B cell (primary cell): ENCODE measurements around the gene ZC3HAV1. TPM values are rescaled to one million over a fixed set of nuclear protein-coding genes. Genes with fewer than 3 reads are reported as not detected.

Experiments used
- ATAC-seq: fragments of 200-7000 bp; cut with Tn5 transposase; one replicate; pipeline ENCODE4 v1.10.0; 2021; ENCODE audit warnings: low read depth, mild to moderate bottlenecking, moderate number of reproducible peaks, moderate library complexity
- CTCF ChIA-PET: fragments of 350-600 bp; sonication (Branson Sonifier 250); formaldehyde crosslinking; loops from one replicate; lab custom pipeline; 2021; ENCODE audit warnings: antibody characterized with exemption, inconsistent platforms; lab: Charles Lee
- POLR2A ChIA-PET: fragments of 350-600 bp; sonication (Branson Sonifier 250); formaldehyde crosslinking; loops from one replicate; lab custom pipeline; 2021; ENCODE audit warnings: antibody characterized with exemption; lab: Charles Lee
- DNase-seq: peaks from one replicate; pipeline ENCODE4 v3.0.0; 2013
- H2AFZ ChIP-seq: 2 replicates; pipeline ENCODE4 v1.6.1; 2012; ENCODE audit warnings: mild to moderate bottlenecking, low read depth, low read length; ENCODE audit not compliant: insufficient read depth, poor library complexity, severe bottlenecking
- H3K27ac ChIP-seq, 2 donors: 1 replicate in 1 of 2; 2 replicates in 1 of 2; pipeline ENCODE4 v1.5.1; 2012 to 2013; ENCODE audit warnings: low read length in 2 of 2, mild to moderate bottlenecking in 2 of 2, moderate library complexity in 1 of 2
- H3K27me3 ChIP-seq, 4 experiments: fragments of 200-600 bp in 1 of 4; sonication (generic) in 1 of 4; replicated peaks in 1 of 4; 1 replicate in 2 of 4; 2 replicates in 2 of 4; pipeline versions ENCODE4 v1.6.1 to v1.7.0; 2013 to 2016; ENCODE audit warnings: low read length in 3 of 4, mild to moderate bottlenecking in 2 of 4, mixed read lengths in 1 of 4, moderate library complexity in 1 of 4; ENCODE audit not compliant: insufficient read depth in 4 of 4, control insufficient read depth in 3 of 4; ENCODE audit errors: control extremely low read depth in 1 of 4
- H3K36me3 ChIP-seq, 2 experiments: replicated peaks in 1 of 2; 1 replicate in 1 of 2; 2 replicates in 1 of 2; pipeline versions ENCODE4 v1.6.1 to v1.7.1; 2013; ENCODE audit warnings: low read length in 1 of 2; ENCODE audit not compliant: insufficient read depth in 2 of 2, control insufficient read depth in 1 of 2; ENCODE audit errors: control extremely low read depth in 1 of 2, extremely low read depth in 1 of 2
- H3K4me1 ChIP-seq, 2 donors: fragments of 200-600 bp in 1 of 2; sonication (generic) in 1 of 2; 1 replicate in 1 of 2; 2 replicates in 1 of 2; pipeline versions ENCODE4 v1.5.1 to v1.6.1; 2013 to 2017; ENCODE audit warnings: low read length in 2 of 2; ENCODE audit not compliant: control insufficient read depth in 2 of 2, insufficient read depth in 2 of 2
- H3K4me2 ChIP-seq: replicated peaks from 2 replicates; pipeline ENCODE3; 2012; ENCODE audit warnings: mild to moderate bottlenecking, low read depth, low read length; ENCODE audit not compliant: poor library complexity, severe bottlenecking
- H3K4me3 ChIP-seq, 5 experiments: fragments of 200-600 bp in 1 of 5; sonication (generic) in 1 of 5; 1 replicate in 3 of 5; 2 replicates in 2 of 5; pipeline versions ENCODE4 v1.5.1 to v1.7.0; 2011 to 2016; ENCODE audit warnings: low read length in 4 of 5, mild to moderate bottlenecking in 4 of 5, low read depth in 2 of 5, control low read depth in 1 of 5, moderate library complexity in 1 of 5; ENCODE audit not compliant: insufficient read depth in 1 of 5; ENCODE audit errors: control extremely low read depth in 1 of 5, extremely low read depth in 1 of 5
- H3K79me2 ChIP-seq: fragments of 200-600 bp; sonication (generic); one replicate; pipeline ENCODE4 v1.6.0; 2016; ENCODE audit warnings: low read length; ENCODE audit not compliant: control insufficient read depth, insufficient read depth
- H3K9ac ChIP-seq: fragments of 200-600 bp; sonication (generic); 2 replicates; pipeline ENCODE4 v1.6.1; 2017; ENCODE audit warnings: mild to moderate bottlenecking, low read length, moderate library complexity
- H3K9me3 ChIP-seq, 3 donors: one replicate each; pipeline versions ENCODE4 v1.6.1 to v1.7.1; 2013; ENCODE audit warnings: low read length in 2 of 3; ENCODE audit not compliant: control insufficient read depth in 2 of 3, insufficient read depth in 1 of 3; ENCODE audit errors: control extremely low read depth in 1 of 3
- H4K20me1 ChIP-seq: 2 replicates; pipeline ENCODE4 v1.6.0; 2012; ENCODE audit warnings: mild to moderate bottlenecking, low read length; ENCODE audit not compliant: insufficient read depth, control insufficient read depth, poor library complexity, severe bottlenecking
- H3K27ac Mint-ChIP-seq: one replicate; pipeline ENCODE4 v1.8.0; 2021; ENCODE audit warnings: mixed read lengths
- H3K27me3 Mint-ChIP-seq: one replicate; pipeline ENCODE4 v1.8.0; 2021; ENCODE audit warnings: mixed read lengths
- H3K4me1 Mint-ChIP-seq: one replicate; pipeline ENCODE4 v1.8.0; 2021; ENCODE audit warnings: mixed read lengths
- H3K4me3 Mint-ChIP-seq: one replicate; pipeline ENCODE4 v1.8.0; 2021; ENCODE audit warnings: mixed read lengths
- H3K9me3 Mint-ChIP-seq: one replicate; pipeline ENCODE4 v1.8.0; 2022; ENCODE audit warnings: mixed read lengths; ENCODE audit not compliant: insufficient read depth
- EZH2 ChIP-seq: IDR thresholded peaks from 2 replicates; pipeline ENCODE4 v1.6.1; 2012; ENCODE audit warnings: borderline replicate concordance, low read depth, mild to moderate bottlenecking, moderate library complexity, low read length; ENCODE audit not compliant: insufficient read depth, poor library complexity, severe bottlenecking
- WGBS: methylation state at CpG from one replicate; pipeline ENCODE4 v1.1.5; 2013; ENCODE audit warnings: missing lambda C conversion rate; ENCODE audit not compliant: insufficient coverage; 5-methylcytosine and 5-hydroxymethylcytosine counted together
- intact Hi-C: fragments of 100-400 bp; cut with micrococcal nuclease; formaldehyde crosslinking; loops from one replicate; pipeline ENCODE4 v1.10.0; 2022
- polyA plus RNA-seq: library from polyadenylated mRNA; depleted of rRNA; stranded (reverse); fragments of >200 nt; gene quantifications from 2 replicates; pipeline ENCODE4 v1.2.3, GENCODE V29; 2012
- total RNA-seq, 2 donors: library from RNA; stranded (reverse); fragments of 120-200 nt in 1 of 2; gene quantifications; 1 replicate in 1 of 2; 2 replicates in 1 of 2; pipeline versions ENCODE4 v1.2.3 to v1.2.4, GENCODE V29; 2013 to 2022
- TF ChIP-seq, protein P1 (sequence below): fragments of 200-600 bp; IDR thresholded peaks from one replicate; pipeline ENCODE4 v1.8.0; 2022; ENCODE audit warnings: antibody characterized with exemption, mild to moderate bottlenecking

ZC3HAV1 gene
- total and polyA plus RNA-seq, 2 donors (not counting 1 experiment from before 2014, with no cell fraction given): 45.9 to 101 TPM

DNA sequence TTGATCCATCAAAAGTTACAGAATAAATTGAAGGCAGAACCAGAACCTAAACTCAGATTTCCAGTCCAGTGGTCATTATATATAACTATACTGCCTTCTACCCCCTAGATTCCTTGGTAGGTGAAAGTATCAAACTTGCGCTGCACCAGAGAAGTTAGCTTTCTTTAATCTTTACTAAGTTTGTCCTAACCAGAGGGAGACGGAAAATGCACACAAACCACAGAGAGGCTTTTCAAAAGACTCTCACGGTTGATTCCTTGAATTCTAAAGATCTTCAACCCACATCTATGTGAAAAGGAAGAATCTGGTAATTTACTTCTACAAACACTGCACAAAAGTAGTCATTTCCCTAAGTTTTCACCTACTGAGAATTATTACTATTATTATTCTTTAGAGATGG, 110.1 kb downstream of the ZC3HAV1 start:
- H3K4me3 Mint-ChIP-seq: no peak overlapping the region
- POLR2A ChIA-PET: no interaction called here
- no peaks in the 10 kb centered on the region for H4K20me1 ChIP-seq

More for the DNA sequence above, 110.1 kb downstream of the ZC3HAV1 start:
- H3K4me1 Mint-ChIP-seq: no peaks in the 10 kb centered on the region
- no peaks in the 10 kb centered on the region for H3K36me3 ChIP-seq
- ATAC-seq (no peak), DNase-seq (no peak)
- H3K79me2 ChIP-seq: no peaks in the 10 kb centered on the region
- no peak overlapping the region for H3K4me3 ChIP-seq
- intact Hi-C loops: no loop called here
- H2AFZ ChIP-seq: no peak overlapping the region
- no peak overlapping the region for H3K9ac ChIP-seq
- CTCF ChIA-PET: no interaction called here
- H3K4me2 ChIP-seq: no peak overlapping the region
- H3K27ac ChIP-seq: no peak overlapping the region
- H3K4me1 ChIP-seq: no peaks in the 10 kb centered on the region
- H3K9me3 ChIP-seq: peaks cover 0 to 3% (median 2%) of the 10 kb centered on the region in 3 donors
- H3K9me3 Mint-ChIP-seq: no peaks in the 10 kb centered on the region
- peaks cover 15% of the 10 kb centered on the region for H3K27me3 Mint-ChIP-seq
- 92% methylated on average over 2 of the region's 3 CpGs for WGBS
- TF ChIP-seq, protein P1, sequence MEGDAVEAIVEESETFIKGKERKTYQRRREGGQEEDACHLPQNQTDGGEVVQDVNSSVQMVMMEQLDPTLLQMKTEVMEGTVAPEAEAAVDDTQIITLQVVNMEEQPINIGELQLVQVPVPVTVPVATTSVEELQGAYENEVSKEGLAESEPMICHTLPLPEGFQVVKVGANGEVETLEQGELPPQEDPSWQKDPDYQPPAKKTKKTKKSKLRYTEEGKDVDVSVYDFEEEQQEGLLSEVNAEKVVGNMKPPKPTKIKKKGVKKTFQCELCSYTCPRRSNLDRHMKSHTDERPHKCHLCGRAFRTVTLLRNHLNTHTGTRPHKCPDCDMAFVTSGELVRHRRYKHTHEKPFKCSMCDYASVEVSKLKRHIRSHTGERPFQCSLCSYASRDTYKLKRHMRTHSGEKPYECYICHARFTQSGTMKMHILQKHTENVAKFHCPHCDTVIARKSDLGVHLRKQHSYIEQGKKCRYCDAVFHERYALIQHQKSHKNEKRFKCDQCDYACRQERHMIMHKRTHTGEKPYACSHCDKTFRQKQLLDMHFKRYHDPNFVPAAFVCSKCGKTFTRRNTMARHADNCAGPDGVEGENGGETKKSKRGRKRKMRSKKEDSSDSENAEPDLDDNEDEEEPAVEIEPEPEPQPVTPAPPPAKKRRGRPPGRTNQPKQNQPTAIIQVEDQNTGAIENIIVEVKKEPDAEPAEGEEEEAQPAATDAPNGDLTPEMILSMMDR: no peak
- no peak for TF ChIP-seq EZH2
- H3K27ac Mint-ChIP-seq: no peak overlapping the region
- H3K27me3 ChIP-seq: peaks cover 0 to 4% (median 0%) of the 10 kb centered on the region in 4 experiments

Other genes with a start within 250 kb of the ZC3HAV1 start
- 0.36 and 0.52 TPM in 2 replicates for gene KIAA1549, start 128.3 kb downstream of the ZC3HAV1 start, total RNA-seq
- under 0.01 and 0.03 TPM in 2 replicates for gene KIAA1549, start 128.3 kb downstream of the ZC3HAV1 start, polyA plus RNA-seq
- 1.8 and 2.3 TPM in 2 replicates for gene ZC3HAV1L, start 73.7 kb downstream of the ZC3HAV1 start, total RNA-seq
- gene ZC3HAV1L, start 73.7 kb downstream of the ZC3HAV1 start, polyA plus RNA-seq: 0.82 and 1.5 TPM in 2 replicates
- 33.4 and 36.1 TPM in 2 replicates for gene UBN2, start 121.5 kb upstream of the ZC3HAV1 start, total RNA-seq
- 2.4 and 3.5 TPM in 2 replicates for gene UBN2, start 121.5 kb upstream of the ZC3HAV1 start, polyA plus RNA-seq
- 5.3 and 12.1 TPM in 2 replicates for gene FMC1, start 231.6 kb upstream of the ZC3HAV1 start, total RNA-seq
- gene FMC1, start 231.6 kb upstream of the ZC3HAV1 start, polyA plus RNA-seq: 11.2 and 18.3 TPM in 2 replicates